Mesodermal cell (in vitro differentiated cells): ENCODE data around the gene DMBX1.

Experiments used
- H3K27ac ChIP-seq: 2 replicates; pipeline ENCODE4 v1.7.0; 2013; ENCODE audit warnings: mild to moderate bottlenecking, low read depth, low read length, moderate library complexity; ENCODE audit not compliant: severe bottlenecking
- H3K36me3 ChIP-seq: 2 replicates; pipeline ENCODE4 v1.7.1; 2013; ENCODE audit warnings: mild to moderate bottlenecking, low read length, moderate library complexity; ENCODE audit not compliant: control insufficient read depth, insufficient read depth
- H3K4me1 ChIP-seq: one replicate; pipeline ENCODE4 v1.7.1; 2013; ENCODE audit warnings: mild to moderate bottlenecking, low read length; ENCODE audit not compliant: insufficient read depth, control insufficient read depth, poor library complexity, severe bottlenecking
- H3K4me3 ChIP-seq: 2 replicates; pipeline ENCODE4 v1.7.0; 2013; ENCODE audit warnings: low read length, control low read depth, mild to moderate bottlenecking; ENCODE audit not compliant: insufficient read depth, poor library complexity, severe bottlenecking; ENCODE audit errors: extremely low read depth
- H3K9me3 ChIP-seq: 2 replicates; pipeline ENCODE4 v1.7.1; 2013; ENCODE audit warnings: mild to moderate bottlenecking, low read length, moderate library complexity; ENCODE audit not compliant: control insufficient read depth
- WGBS, 2 experiments: methylation state at CpG; one replicate each; pipeline ENCODE4 v1.1.5; 2013; ENCODE audit warnings: missing lambda C conversion rate in 2 of 2; ENCODE audit not compliant: insufficient coverage in 2 of 2; 5-methylcytosine and 5-hydroxymethylcytosine counted together

The DMBX1 gene

GRCh38 chr1:46461017-46461808, 28.4 kb upstream of the DMBX1 start:
- H3K4me3 ChIP-seq, result no peak overlapping the region
- peaks cover 4% of the 10 kb centered on the region for H3K4me1 ChIP-seq
- H3K27ac ChIP-seq, result no peak overlapping the region
- H3K36me3 ChIP-seq, result no peaks in the 10 kb centered on the region
- WGBS, 2 experiments, result 74 to 80% methylated on average over 8 to 10 of the region's 11 CpGs
- no peaks in the 10 kb centered on the region for H3K9me3 ChIP-seq

- WGBS, 2 experiments, result 38% methylated on average over 5 of the region's 5 CpGs; no CpG with 5 or more reads in 1 of the 2 experiments
- H3K9me3 ChIP-seq, result no peaks in the 10 kb centered on the region
- no peaks in the 10 kb centered on the region for H3K36me3 ChIP-seq
- peaks cover 4% of the 10 kb centered on the region for H3K4me1 ChIP-seq
- no peak overlapping the region for H3K4me3 ChIP-seq
- no peak overlapping the region for H3K27ac ChIP-seq
These were observed 27.7 kb upstream of the DMBX1 start for GRCh38 chr1:46461809-46462448.

GRCh38 chr1:46464013-46464548, 25.6 kb upstream of the DMBX1 start:
- no peak overlapping the region for H3K27ac ChIP-seq
- H3K4me1 ChIP-seq, result peaks cover 4% of the 10 kb centered on the region
- no peak overlapping the region for H3K4me3 ChIP-seq
- 25 to 35% methylated on average over 2 to 3 of the region's 4 CpGs for WGBS, 2 experiments
- no peaks in the 10 kb centered on the region for H3K9me3 ChIP-seq
- H3K36me3 ChIP-seq, result no peaks in the 10 kb centered on the region

GRCh38 chr1:46464915-46465314, 24.7 kb upstream of the DMBX1 start:
- H3K4me1 ChIP-seq, result peaks cover 4% of the 10 kb centered on the region
- no peak overlapping the region for H3K27ac ChIP-seq
- no peak overlapping the region for H3K4me3 ChIP-seq
- H3K9me3 ChIP-seq, result no peaks in the 10 kb centered on the region
- 51 to 86% methylated on average over 1 to 3 of the region's 3 CpGs for WGBS, 2 experiments
- H3K36me3 ChIP-seq, result no peaks in the 10 kb centered on the region

GRCh38 chr1:46465981-46466476, 23.6 kb upstream of the DMBX1 start:
- WGBS, 2 experiments, result 16 to 22% methylated on average over 15 to 18 of the region's 20 CpGs
- Histone ChIP-seq H3K36me3 (no peaks in the 10 kb centered on the region), H3K27ac (no peak overlapping the region), H3K4me1 (peaks cover 4% of the 10 kb centered on the region), H3K4me3 (peak overlapping the region; percentile 48), H3K9me3 (no peaks in the 10 kb centered on the region)

GRCh38 chr1:46466477-46467182, 23.0 kb upstream of the DMBX1 start:
- Histone ChIP-seq H3K4me1 (peaks cover 4% of the 10 kb centered on the region), H3K36me3 (no peaks in the 10 kb centered on the region), H3K9me3 (no peaks in the 10 kb centered on the region), H3K4me3 (peak overlapping the region; percentile 48), H3K27ac (no peak overlapping the region)
- 2 to 4% methylated on average over 65 to 69 of the region's 84 CpGs for WGBS, 2 experiments

- 27 to 42% methylated on average over 4 to 7 of the region's 8 CpGs for WGBS, 2 experiments
- H3K4me1 ChIP-seq, result peaks cover 2% of the 10 kb centered on the region
- peak overlapping the region; percentile 48 for H3K4me3 ChIP-seq
- no peaks in the 10 kb centered on the region for H3K9me3 ChIP-seq
- no peaks in the 10 kb centered on the region for H3K36me3 ChIP-seq
- no peak overlapping the region for H3K27ac ChIP-seq
These were observed 22.5 kb upstream of the DMBX1 start for GRCh38 chr1:46467183-46467504.

- Histone ChIP-seq H3K4me3 (no peak overlapping the region), H3K9me3 (no peaks in the 10 kb centered on the region), H3K36me3 (no peaks in the 10 kb centered on the region), H3K27ac (no peak overlapping the region), H3K4me1 (no peaks in the 10 kb centered on the region)
- WGBS, 2 experiments, result 57 to 68% methylated on average over 3 of the region's 4 CpGs
These were observed 19.8 kb upstream of the DMBX1 start for GRCh38 chr1:46469881-46470280.

- WGBS, 2 experiments, result 78 to 82% methylated on average over 1 of the region's 7 CpGs
- Histone ChIP-seq H3K4me3 (no peak overlapping the region), H3K36me3 (no peaks in the 10 kb centered on the region), H3K9me3 (no peaks in the 10 kb centered on the region), H3K27ac (no peak overlapping the region), H3K4me1 (no peaks in the 10 kb centered on the region)
These were observed 17.7 kb upstream of the DMBX1 start for GRCh38 chr1:46471848-46472492.

- no peaks in the 10 kb centered on the region for H3K4me1 ChIP-seq
- no peak overlapping the region for H3K4me3 ChIP-seq
- WGBS, 2 experiments, result 77 to 87% methylated on average over 5 to 6 of the region's 7 CpGs
- no peaks in the 10 kb centered on the region for H3K36me3 ChIP-seq
- H3K27ac ChIP-seq, result no peak overlapping the region
- H3K9me3 ChIP-seq, result no peaks in the 10 kb centered on the region
These were observed 17.0 kb upstream of the DMBX1 start for GRCh38 chr1:46472498-46473181.
